Adrenal gland (tissue), 12 donors: Measurements from ENCODE around the gene MARCHF3. TPM values are rescaled to one million over a fixed set of nuclear protein-coding genes. Genes with fewer than 3 reads are reported as not detected.

Source experiments
- DNase-seq, 7 donors: peaks; one replicate each; pipeline ENCODE4 v3.0.0-alpha.2; 2019 to 2020
- H3K27ac ChIP-seq, 5 donors: fragments of 200-600 bp; sonication (generic) in 4 of 5; 1 replicate in 3 of 5; 2 replicates in 2 of 5; pipeline versions ENCODE4 v1.5.1 to v1.8.0; 2016 to 2020; ENCODE audit warnings: mild to moderate bottlenecking in 1 of 5
- H3K27me3 ChIP-seq: fragments of 200-600 bp; 2 replicates; pipeline ENCODE4 v1.8.0; 2021
- H3K36me3 ChIP-seq, 2 donors: fragments of 200-600 bp; replicated peaks in 1 of 2; 1 replicate in 1 of 2; 2 replicates in 1 of 2; pipeline versions ENCODE4 v1.5.1 to v1.8.0; 2018 to 2022
- H3K4me1 ChIP-seq, 2 donors: fragments of 200-600 bp; replicated peaks in 1 of 2; 1 replicate in 1 of 2; 2 replicates in 1 of 2; pipeline versions ENCODE4 v1.5.1 to v1.8.0; 2018 to 2021
- H3K4me3 ChIP-seq, 4 donors: fragments of 200-600 bp; sonication (generic) in 3 of 4; one replicate each; pipeline ENCODE4 v1.5.1; 2016 to 2018
- H3K9me3 ChIP-seq, 3 donors: fragments of 200-600 bp; sonication (generic) in 1 of 3; replicated peaks in 1 of 3; 1 replicate in 2 of 3; 2 replicates in 1 of 3; pipeline versions ENCODE4 v1.5.1 to v1.8.0; 2016 to 2021
- POLR2A ChIP-seq, 2 donors: fragments of 450-650 bp; IDR thresholded peaks; one replicate each; pipeline ENCODE4 v1.6.1; 2017; ENCODE audit warnings: antibody characterized with exemption in 2 of 2, mild to moderate bottlenecking in 2 of 2, moderate library complexity in 1 of 2
- WGBS, 4 donors: extraction: QIAGEN DNeasy Blood & Tissue Kit in 2 of 4; methylation state at CpG; one replicate each; pipeline versions ENCODE4 v1.1.5 to v1.1.7; 2013 to 2017; 5-methylcytosine and 5-hydroxymethylcytosine counted together
- intact Hi-C, 2 donors: fragments of 100-400 bp; cut with DNase I; formaldehyde crosslinking; loops; one replicate each; pipeline versions ENCODE4 v1.14.1 to v1.15.0; 2022 to 2023
- polyA plus RNA-seq, 3 donors: library from polyadenylated mRNA; stranded (reverse); fragments of 200-250 nt in 2 of 3; fragments of 350-450 nt in 1 of 3; fragmentation: Illumina TruSeq in 1 of 3; extraction: RNeasy Lipid Tissue Mini Kit (QIAGEN cat#74804) in 1 of 3; gene quantifications; one replicate each; pipeline ENCODE4 v1.2.3, GENCODE V29; 2013 to 2014
- total RNA-seq, 9 donors: library from RNA; depleted of rRNA in 4 of 9; stranded (reverse); fragments of >200 nt in 4 of 9; fragments of 120-200 nt in 1 of 9; fragmentation: NEBNext Ultra II Directional in 1 of 9; extraction: Animal tissue kit (Norgen Biotek cat#: 25700) in 1 of 9; gene quantifications; one replicate each; pipeline versions ENCODE4 v1.1.0 to v1.2.4, GENCODE V29; 2013 to 2023
- TF ChIP-seq, protein P1 (sequence below), 6 experiments: fragments of 450-650 bp in 4 of 6; fragments of 200-600 bp in 2 of 6; sonication (generic) in 1 of 6; IDR thresholded peaks; 1 replicate in 5 of 6; 2 replicates in 1 of 6; pipeline versions ENCODE4 v1.5.1 to v1.8.0; 2016 to 2021; ENCODE audit warnings: antibody characterized with exemption in 6 of 6, mild to moderate bottlenecking in 2 of 6, moderate library complexity in 1 of 6
- donor health status: healthy with polysubstance abuse.
- donor health status: Bipolar disorder and iron deficiency.
- donor health status: DM: yes; HTN: yes; CAD: no.
- donor health status: DM: no; HTN: no; CAD: no.
- donor health status: DM: no; HTN: no; CAD: no.
- donor health status: DM: yes; HTN: yes; CAD: no.

MARCHF3 gene
- total and polyA plus RNA-seq, 12 donors, result 3.9 to 48.9 (median 12.2) TPM

- Histone ChIP-seq H3K27ac (no peak overlapping the region), H3K36me3 (no peaks in the 10 kb centered on the region), H3K27me3 (no peaks in the 10 kb centered on the region), H3K4me3 (no peak overlapping the region), H3K4me1 (no peaks in the 10 kb centered on the region), H3K9me3 (no peaks in the 10 kb centered on the region)
- TF ChIP-seq, protein P1, sequence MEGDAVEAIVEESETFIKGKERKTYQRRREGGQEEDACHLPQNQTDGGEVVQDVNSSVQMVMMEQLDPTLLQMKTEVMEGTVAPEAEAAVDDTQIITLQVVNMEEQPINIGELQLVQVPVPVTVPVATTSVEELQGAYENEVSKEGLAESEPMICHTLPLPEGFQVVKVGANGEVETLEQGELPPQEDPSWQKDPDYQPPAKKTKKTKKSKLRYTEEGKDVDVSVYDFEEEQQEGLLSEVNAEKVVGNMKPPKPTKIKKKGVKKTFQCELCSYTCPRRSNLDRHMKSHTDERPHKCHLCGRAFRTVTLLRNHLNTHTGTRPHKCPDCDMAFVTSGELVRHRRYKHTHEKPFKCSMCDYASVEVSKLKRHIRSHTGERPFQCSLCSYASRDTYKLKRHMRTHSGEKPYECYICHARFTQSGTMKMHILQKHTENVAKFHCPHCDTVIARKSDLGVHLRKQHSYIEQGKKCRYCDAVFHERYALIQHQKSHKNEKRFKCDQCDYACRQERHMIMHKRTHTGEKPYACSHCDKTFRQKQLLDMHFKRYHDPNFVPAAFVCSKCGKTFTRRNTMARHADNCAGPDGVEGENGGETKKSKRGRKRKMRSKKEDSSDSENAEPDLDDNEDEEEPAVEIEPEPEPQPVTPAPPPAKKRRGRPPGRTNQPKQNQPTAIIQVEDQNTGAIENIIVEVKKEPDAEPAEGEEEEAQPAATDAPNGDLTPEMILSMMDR (IDR thresholded peaks at IDR 0.05), result no peak
- TF ChIP-seq POLR2A (IDR thresholded peaks at IDR 0.05), result no peak
- DNase-seq, result no peak
- WGBS, 4 donors, result 83 to 93% (median 85%) methylated on average over 2 of the region's 2 CpGs
- intact Hi-C loops, result no loop called here
Measured at GRCh38 chr5:127011961-127012644, 18.3 kb downstream of the MARCHF3 start.

- no peak for TF ChIP-seq POLR2A (IDR thresholded peaks at IDR 0.05)
- TF ChIP-seq, protein P1 (IDR thresholded peaks at IDR 0.05), result no peak
- Histone ChIP-seq H3K36me3 (no peaks in the 10 kb centered on the region), H3K9me3 (no peaks in the 10 kb centered on the region), H3K27me3 (no peaks in the 10 kb centered on the region), H3K4me3 (no peak overlapping the region), H3K27ac (no peak overlapping the region), H3K4me1 (peaks cover 0 to 3% of the 10 kb centered on the region in 2 donors)
- intact Hi-C loops, result no loop called here
- 64 to 80% (median 74%) methylated on average over 4 of the region's 4 CpGs for WGBS, 4 donors
- DNase-seq, result peak in 1 of 7 donors; percentile 23
Measured at GRCh38 chr5:127011153-127011552, 19.2 kb downstream of the MARCHF3 start.

DNA sequence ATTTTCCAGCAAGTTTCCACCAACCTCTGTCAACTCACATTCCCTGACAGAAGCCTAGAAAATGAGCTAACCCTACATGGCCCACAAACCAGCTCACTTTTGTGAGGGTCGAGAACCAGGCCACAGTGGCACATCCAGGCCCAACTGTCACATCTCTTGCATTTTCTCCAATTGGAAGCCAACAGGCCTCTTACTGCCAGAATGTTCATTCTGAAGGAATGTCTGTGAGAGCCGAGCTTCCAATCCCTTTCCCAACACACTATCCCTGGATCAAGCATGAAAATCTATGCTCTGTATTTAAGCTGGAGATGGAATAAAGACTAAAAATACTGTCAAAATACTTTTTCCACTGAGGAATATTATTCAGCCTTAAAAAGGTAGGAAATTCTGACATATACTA, 20.0 kb downstream of the MARCHF3 start:
- WGBS, 4 donors, result 84 to 92% (median 91%) methylated on average over 2 of the region's 2 CpGs
- DNase-seq, result no peak
- intact Hi-C loops, result no loop called here
- H3K36me3 ChIP-seq, result no peaks in the 10 kb centered on the region
- no peaks in the 10 kb centered on the region for H3K27me3 ChIP-seq
- peaks cover 0 to 4% of the 10 kb centered on the region in 2 donors for H3K4me1 ChIP-seq
- TF ChIP-seq POLR2A (IDR thresholded peaks at IDR 0.05), result no peak
- TF ChIP-seq, protein P1 (IDR thresholded peaks at IDR 0.05), result no peak
- no peak overlapping the region for H3K27ac ChIP-seq
- H3K9me3 ChIP-seq, result no peaks in the 10 kb centered on the region
- no peak overlapping the region for H3K4me3 ChIP-seq

GRCh38 chr5:127009784-127010183, 20.6 kb downstream of the MARCHF3 start:
- H3K4me3 ChIP-seq, result no peak overlapping the region
- H3K4me1 ChIP-seq, result peaks cover 0 to 4% of the 10 kb centered on the region in 2 donors
- H3K36me3 ChIP-seq, result no peaks in the 10 kb centered on the region
- TF ChIP-seq POLR2A (IDR thresholded peaks at IDR 0.05), result no peak
- TF ChIP-seq, protein P1 (IDR thresholded peaks at IDR 0.05), result no peak
- intact Hi-C loops, result no loop called here
- H3K27me3 ChIP-seq, result no peaks in the 10 kb centered on the region
- WGBS, 4 donors, result 84 to 93% (median 88%) methylated on average over 1 of the region's 1 CpG
- no peak overlapping the region for H3K27ac ChIP-seq
- no peak for DNase-seq
- H3K9me3 ChIP-seq, result no peaks in the 10 kb centered on the region
